ENCODE data around the gene RALGAPA2.

Gene RALGAPA2

GRCh38 chr20:20638878-20639277 lies 73.6 kb downstream of the RALGAPA2 start:
- no peaks in the 10 kb centered on the region for H3K9me3 ChIP-seq (ENCODE audit: insufficient read depth, low read depth, low read length)
- TF ChIP-seq CTCF (conservative IDR thresholded peaks at IDR 0.05; ENCODE audit: low read length) (no peak), EZH2phosphoT487 (IDR thresholded peaks at IDR 0.05; ENCODE audit: borderline replicate concordance) (no peak)
- peaks cover 27% of the 10 kb centered on the region; the same call in 1 of the 2 replicates for H3K36me3 ChIP-seq (ENCODE audit: insufficient read depth, low read length)
- H3K9me2 ChIP-seq (replicated peaks; ENCODE audit: low read depth, low read length), result no peaks in the 10 kb centered on the region
- no peaks in the 10 kb centered on the region for H3K27me3 ChIP-seq (ENCODE audit: insufficient read depth, low read length, poor library complexity, severe bottlenecking)
- H3K4me3 ChIP-seq (ENCODE audit: low read length, poor library complexity, severe bottlenecking), result no peak overlapping the region
- no peaks in the 10 kb centered on the region for H3K79me2 ChIP-seq (ENCODE audit: insufficient read depth, low read length)
- H3K9ac ChIP-seq (ENCODE audit: low read depth, low read length, poor library complexity, severe bottlenecking), result no peak overlapping the region
- H4K20me1 ChIP-seq (ENCODE audit: insufficient read depth, low read length, poor library complexity, severe bottlenecking), result no peaks in the 10 kb centered on the region
- peak overlapping the region; percentile 44 for H3K4me2 ChIP-seq (ENCODE audit: low read depth, low read length, poor library complexity, severe bottlenecking)
- no peak overlapping the region for H2AFZ ChIP-seq (ENCODE audit: low read length)
- H3K4me1 ChIP-seq (ENCODE audit: insufficient read depth, low read length, poor library complexity, severe bottlenecking), result peaks cover 22% of the 10 kb centered on the region
- H3F3A ChIP-seq (ENCODE audit: low read depth), result no peaks in the 10 kb centered on the region

GRCh38 chr20:20637998-20638725 lies 74.3 kb downstream of the RALGAPA2 start:
- TF ChIP-seq EZH2phosphoT487 (IDR thresholded peaks at IDR 0.05; ENCODE audit: borderline replicate concordance), result no peak
- TF ChIP-seq CTCF (conservative IDR thresholded peaks at IDR 0.05; ENCODE audit: low read length), result no peak
- H3F3A ChIP-seq (ENCODE audit: low read depth), result no peaks in the 10 kb centered on the region
- H3K9me3 ChIP-seq (ENCODE audit: insufficient read depth, low read depth, low read length), result no peaks in the 10 kb centered on the region
- peak overlapping the region; percentile 44 for H3K4me2 ChIP-seq (ENCODE audit: low read depth, low read length, poor library complexity, severe bottlenecking)
- H3K4me1 ChIP-seq (ENCODE audit: insufficient read depth, low read length, poor library complexity, severe bottlenecking), result peaks cover 22% of the 10 kb centered on the region
- H2AFZ ChIP-seq (ENCODE audit: low read length), result no peak overlapping the region
- no peaks in the 10 kb centered on the region for H3K9me2 ChIP-seq (replicated peaks; ENCODE audit: low read depth, low read length)
- H3K36me3 ChIP-seq (ENCODE audit: insufficient read depth, low read length), result peaks cover 27% of the 10 kb centered on the region; the same call in 1 of the 2 replicates
- H3K79me2 ChIP-seq (ENCODE audit: insufficient read depth, low read length), result no peaks in the 10 kb centered on the region
- H4K20me1 ChIP-seq (ENCODE audit: insufficient read depth, low read length, poor library complexity, severe bottlenecking), result no peaks in the 10 kb centered on the region
- H3K4me3 ChIP-seq (ENCODE audit: low read length, poor library complexity, severe bottlenecking), result no peak overlapping the region
- no peaks in the 10 kb centered on the region for H3K27me3 ChIP-seq (ENCODE audit: insufficient read depth, low read length, poor library complexity, severe bottlenecking)
- no peak overlapping the region for H3K9ac ChIP-seq (ENCODE audit: low read depth, low read length, poor library complexity, severe bottlenecking)

GRCh38 chr20:20635006-20635405 lies 77.4 kb downstream of the RALGAPA2 start:
- no peak overlapping the region for H3K4me2 ChIP-seq (ENCODE audit: low read depth, low read length, poor library complexity, severe bottlenecking)
- H3K36me3 ChIP-seq (ENCODE audit: insufficient read depth, low read length), result peaks cover 20% of the 10 kb centered on the region; the same call in 1 of the 2 replicates
- H3K27me3 ChIP-seq (ENCODE audit: insufficient read depth, low read length, poor library complexity, severe bottlenecking), result no peaks in the 10 kb centered on the region
- peaks cover 22% of the 10 kb centered on the region for H3K4me1 ChIP-seq (ENCODE audit: insufficient read depth, low read length, poor library complexity, severe bottlenecking)
- H3K9me3 ChIP-seq (ENCODE audit: insufficient read depth, low read depth, low read length), result no peaks in the 10 kb centered on the region
- no peak overlapping the region for H3K4me3 ChIP-seq (ENCODE audit: low read length, poor library complexity, severe bottlenecking)
- H3K79me2 ChIP-seq (ENCODE audit: insufficient read depth, low read length), result no peaks in the 10 kb centered on the region
- no peaks in the 10 kb centered on the region for H3F3A ChIP-seq (ENCODE audit: low read depth)
- no peaks in the 10 kb centered on the region for H3K9me2 ChIP-seq (replicated peaks; ENCODE audit: low read depth, low read length)
- H2AFZ ChIP-seq (ENCODE audit: low read length), result no peak overlapping the region
- no peak overlapping the region for H3K9ac ChIP-seq (ENCODE audit: low read depth, low read length, poor library complexity, severe bottlenecking)
- H4K20me1 ChIP-seq (ENCODE audit: insufficient read depth, low read length, poor library complexity, severe bottlenecking), result no peaks in the 10 kb centered on the region
- TF ChIP-seq CTCF (conservative IDR thresholded peaks at IDR 0.05; ENCODE audit: low read length) (no peak), EZH2phosphoT487 (IDR thresholded peaks at IDR 0.05; ENCODE audit: borderline replicate concordance) (no peak)
